Measurements from ENCODE around the gene NPEPL1.

Gene NPEPL1

DNA sequence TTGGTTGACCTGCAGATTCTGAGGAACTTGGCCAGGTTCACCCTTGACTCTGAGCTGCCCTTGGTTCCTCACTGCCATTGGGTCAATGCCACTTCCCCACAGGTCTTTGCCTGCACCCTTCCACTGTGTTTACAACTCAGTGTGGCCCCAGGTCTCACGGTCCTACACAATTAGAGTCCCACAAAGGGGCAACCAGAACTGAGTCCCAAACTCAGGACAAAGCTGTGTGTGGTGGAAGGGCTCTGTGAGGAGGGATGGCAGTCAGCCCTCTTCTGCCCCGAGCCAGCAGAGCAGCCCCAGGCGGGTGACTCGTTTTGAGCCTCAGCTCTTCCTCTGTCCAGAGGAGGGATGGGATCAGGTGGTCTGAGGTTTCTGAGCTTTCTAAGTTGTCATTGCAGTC is 69.5 kb downstream of the NPEPL1 start:
- DNase-seq (ENCODE audit: low read depth): no peak

DNA sequence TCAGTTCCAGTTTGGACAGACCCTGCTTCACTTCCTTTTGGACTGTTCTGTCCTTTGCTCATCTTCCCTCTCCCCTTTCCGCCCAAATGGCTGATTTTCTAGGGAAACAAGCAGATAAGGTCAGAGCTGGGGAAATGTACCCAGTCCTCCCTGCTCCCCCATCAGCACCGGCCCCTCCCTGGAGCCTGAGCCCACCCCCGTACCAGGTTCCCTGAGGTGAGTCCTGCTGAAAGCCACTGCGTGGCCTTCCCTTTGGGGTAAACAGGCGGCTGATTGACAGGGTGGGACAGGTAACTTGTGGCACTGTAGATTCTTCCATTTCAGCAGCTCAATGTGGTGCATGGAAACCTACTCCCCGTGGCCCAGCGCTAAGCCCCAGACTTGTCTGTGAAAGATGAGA is 70.5 kb downstream of the NPEPL1 start:
- DNase-seq (ENCODE audit: low read depth): no peak
